DOHH2 (cell line): ENCODE data around the gene TNK1.

ENCODE experiments used
- EZH2phosphoT487 ChIP-seq: fragments of 200-600 bp; sonication (generic); IDR thresholded peaks from 2 replicates; pipeline ENCODE4 v1.6.1; 2017; ENCODE audit warnings: borderline replicate concordance, mild to moderate bottlenecking, antibody characterized with exemption, low read length, moderate library complexity, mixed read lengths
- TF ChIP-seq, protein P1 (sequence below): fragments of 200-600 bp; sonication (generic); IDR thresholded peaks from one replicate; pipeline ENCODE4 v1.5.1; 2014; ENCODE audit warnings: antibody characterized with exemption, mild to moderate bottlenecking, low read depth, low read length; ENCODE audit not compliant: poor library complexity, severe bottlenecking

DNA sequence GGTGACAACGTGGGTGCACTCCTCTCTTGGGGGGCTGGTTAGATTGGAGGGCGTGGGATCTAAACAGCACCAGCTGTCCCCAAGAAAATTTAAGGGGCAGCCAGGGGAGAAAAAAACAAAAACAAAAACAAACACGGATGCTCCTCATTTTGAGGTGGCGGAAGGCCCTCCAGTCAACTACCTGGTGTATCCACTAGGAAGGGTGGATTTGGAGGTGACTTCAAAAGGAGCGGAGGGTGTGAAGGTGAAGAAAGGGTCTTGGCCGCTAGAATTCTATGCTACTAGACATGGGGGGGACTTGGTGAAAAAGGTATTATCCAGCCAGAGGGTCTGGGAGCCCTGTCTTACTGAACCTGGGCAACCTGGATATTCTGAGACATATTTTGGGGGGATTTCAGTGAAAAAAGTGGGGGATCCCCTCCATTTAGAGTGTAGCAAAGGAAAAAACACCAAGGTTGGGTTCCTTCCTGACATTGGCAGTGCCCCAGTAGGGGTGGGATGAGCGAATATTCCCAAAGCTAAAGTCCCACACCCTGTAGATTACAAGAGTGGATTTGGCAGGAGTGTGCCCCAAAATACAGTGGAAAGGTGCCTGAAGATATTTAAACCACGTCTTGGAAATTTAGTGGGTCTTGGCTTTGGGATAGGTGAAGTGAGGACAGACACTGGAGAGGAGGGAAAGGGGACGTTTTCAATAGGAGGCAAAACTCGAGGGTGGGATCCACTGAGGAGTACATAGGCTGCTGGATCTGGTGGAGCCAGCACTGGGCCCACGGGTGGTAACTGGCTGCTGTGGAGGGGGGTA lies 58.0 kb downstream of the TNK1 start:
- no peak for TF ChIP-seq EZH2phosphoT487
- TF ChIP-seq, protein P1, sequence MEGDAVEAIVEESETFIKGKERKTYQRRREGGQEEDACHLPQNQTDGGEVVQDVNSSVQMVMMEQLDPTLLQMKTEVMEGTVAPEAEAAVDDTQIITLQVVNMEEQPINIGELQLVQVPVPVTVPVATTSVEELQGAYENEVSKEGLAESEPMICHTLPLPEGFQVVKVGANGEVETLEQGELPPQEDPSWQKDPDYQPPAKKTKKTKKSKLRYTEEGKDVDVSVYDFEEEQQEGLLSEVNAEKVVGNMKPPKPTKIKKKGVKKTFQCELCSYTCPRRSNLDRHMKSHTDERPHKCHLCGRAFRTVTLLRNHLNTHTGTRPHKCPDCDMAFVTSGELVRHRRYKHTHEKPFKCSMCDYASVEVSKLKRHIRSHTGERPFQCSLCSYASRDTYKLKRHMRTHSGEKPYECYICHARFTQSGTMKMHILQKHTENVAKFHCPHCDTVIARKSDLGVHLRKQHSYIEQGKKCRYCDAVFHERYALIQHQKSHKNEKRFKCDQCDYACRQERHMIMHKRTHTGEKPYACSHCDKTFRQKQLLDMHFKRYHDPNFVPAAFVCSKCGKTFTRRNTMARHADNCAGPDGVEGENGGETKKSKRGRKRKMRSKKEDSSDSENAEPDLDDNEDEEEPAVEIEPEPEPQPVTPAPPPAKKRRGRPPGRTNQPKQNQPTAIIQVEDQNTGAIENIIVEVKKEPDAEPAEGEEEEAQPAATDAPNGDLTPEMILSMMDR = no peak
